Stimulated activated CD4-positive, alpha-beta T cell treated with anti-CD3 and anti-CD28 coated beads, Interleukin-12 subunit alpha, Interleukin-12 subunit beta, amount 100 ng/mL, for 48 hours (primary cell): ENCODE measurements around the gene DNAI7.

ENCODE experiments used
- DNase-seq, 3 donors: peaks; one replicate each; pipeline ENCODE4 v3.0.0-alpha.2; 2020; ENCODE audit warnings: low read depth in 2 of 3, low spot score in 1 of 3

The DNAI7 gene

DNA sequence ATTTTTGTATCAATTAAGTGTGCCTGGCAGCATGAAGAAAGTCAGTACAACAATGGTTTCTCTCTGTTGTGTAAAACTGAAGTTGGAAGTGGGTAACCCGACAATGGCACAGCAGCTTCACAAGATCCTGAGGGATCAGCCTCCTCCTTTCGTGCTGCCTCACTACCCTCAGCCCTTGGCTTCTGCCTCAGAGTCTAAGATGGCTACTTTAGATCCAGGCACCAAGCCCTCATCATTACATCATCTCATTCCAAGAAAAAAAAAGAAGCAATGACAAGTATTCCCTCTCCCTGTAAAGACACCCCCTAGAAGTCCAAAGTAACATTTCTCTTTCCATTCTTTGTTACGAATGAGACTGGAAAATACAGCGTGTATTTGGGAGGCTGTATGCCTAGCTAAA, 92.6 kb downstream of the DNAI7 start:
- no peak for DNase-seq

GRCh38 chr12:25101092-25101445, 93.9 kb downstream of the DNAI7 start:
- no peak for DNase-seq

DNA sequence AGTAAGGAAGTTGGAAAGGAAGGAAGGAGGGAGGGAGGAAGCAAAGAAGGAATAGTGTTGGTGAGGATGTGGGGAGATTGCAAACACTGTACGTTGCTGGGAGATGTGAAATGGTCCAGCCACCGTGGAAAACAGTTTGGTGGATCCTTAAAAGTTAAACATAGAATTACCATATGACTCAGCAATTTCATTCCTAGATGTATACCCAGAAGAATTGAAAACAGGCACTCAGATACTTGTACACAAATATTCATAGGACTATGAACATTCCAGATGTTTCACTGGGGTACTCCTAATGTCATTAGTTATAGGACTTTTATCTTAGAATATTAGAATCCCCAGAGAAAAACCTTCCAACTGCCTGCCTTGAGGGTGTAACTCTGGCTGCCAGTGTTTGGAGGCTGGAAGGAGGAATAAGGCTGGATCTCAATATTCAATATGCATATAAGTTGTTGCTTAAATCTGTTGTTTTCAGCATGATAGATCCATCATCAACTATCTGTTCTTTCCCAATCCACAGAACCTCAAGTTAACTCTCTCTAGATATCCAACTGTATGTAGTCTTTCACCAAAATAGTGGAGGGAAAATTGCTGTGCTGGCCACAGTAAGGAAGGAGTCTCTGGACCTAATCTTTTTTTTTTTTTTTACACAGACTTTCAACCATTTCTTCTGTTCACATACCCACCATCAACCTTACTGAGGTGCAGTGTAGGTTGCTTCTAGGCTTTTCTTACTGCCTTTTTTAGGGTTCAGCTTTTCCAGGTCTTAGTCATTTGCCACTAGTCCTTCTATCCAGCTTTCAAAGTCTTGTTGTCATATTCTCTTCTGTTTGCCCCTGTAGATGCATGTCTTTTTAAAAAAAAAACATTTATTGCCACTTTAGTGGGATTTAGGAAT, 94.5 kb downstream of the DNAI7 start:
- DNase-seq: no peak

GRCh38 chr12:25099010-25099409, 96.0 kb downstream of the DNAI7 start:
- no peak for DNase-seq

GRCh38 chr12:25089738-25090137, 105.2 kb downstream of the DNAI7 start:
- no peak for DNase-seq

- no peak for DNase-seq
Observed at GRCh38 chr12:25087596-25087995, 107.4 kb downstream of the DNAI7 start.

GRCh38 chr12:25084816-25085215, 110.1 kb downstream of the DNAI7 start:
- DNase-seq: no peak

- DNase-seq: no peak
Observed at GRCh38 chr12:25083211-25083610, 111.7 kb downstream of the DNAI7 start.

DNA sequence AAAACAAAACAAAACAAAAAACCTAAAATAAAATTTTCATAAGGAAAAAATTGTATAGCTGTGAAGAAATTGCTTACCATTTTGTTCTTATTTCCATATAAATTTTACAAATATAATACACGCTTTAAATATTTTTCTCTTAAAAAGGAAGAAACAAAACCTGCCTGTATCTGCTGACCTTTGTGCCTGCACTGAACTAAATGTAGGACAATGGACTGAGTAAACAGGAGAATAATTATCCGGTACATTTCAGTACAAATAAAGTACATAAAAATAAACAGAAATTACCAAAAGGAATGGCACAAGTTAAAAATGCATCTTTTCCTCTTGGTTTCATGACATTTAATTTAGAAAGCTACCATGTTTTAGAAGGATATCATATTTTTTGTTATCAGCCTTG, 112.3 kb downstream of the DNAI7 start:
- DNase-seq: no peak

DNA sequence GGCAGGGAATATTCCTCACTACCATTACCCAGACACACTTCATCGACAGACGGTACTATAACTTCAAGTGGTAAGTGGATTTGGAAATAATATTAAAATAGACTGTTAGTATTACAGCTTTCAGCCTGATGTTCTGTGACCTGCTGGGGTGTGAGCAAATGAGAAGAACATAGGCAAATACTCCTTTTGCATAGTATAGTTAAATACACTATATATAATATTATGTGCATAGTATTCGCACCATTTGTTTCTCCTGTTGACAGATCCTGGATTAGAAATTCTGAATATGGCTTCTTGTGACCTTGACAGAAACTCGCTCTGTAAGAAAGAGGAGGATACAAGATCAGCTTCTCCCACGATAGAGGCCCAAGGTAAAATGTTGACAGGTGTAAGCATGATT, 115.6 kb downstream of the DNAI7 start:
- no peak for DNase-seq

DNA sequence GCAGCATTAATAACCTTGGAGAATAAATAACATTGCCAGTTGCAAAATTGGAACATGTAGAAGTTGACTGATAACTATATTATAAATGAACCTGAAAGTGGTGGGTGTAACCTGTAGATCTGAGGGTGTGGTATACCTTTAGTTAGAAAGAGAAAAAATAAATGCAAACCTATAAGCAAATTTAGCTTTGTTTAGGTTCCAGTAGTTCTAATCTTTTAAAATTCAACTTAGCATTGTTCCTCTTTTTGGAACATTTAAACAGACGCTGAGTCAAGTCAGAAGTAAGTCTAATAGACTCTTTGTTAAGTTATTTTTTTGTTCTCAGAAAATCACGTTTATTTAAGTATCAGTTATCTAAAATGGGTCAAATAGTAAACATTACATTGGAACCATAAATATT, 120.0 kb downstream of the DNAI7 start:
- no peak for DNase-seq

GRCh38 chr12:25074113-25074512, 120.8 kb downstream of the DNAI7 start:
- no peak for DNase-seq

GRCh38 chr12:25072906-25073650, 121.9 kb downstream of the DNAI7 start:
- no peak for DNase-seq

- DNase-seq: no peak
Observed at GRCh38 chr12:25071366-25071765, 123.6 kb downstream of the DNAI7 start.

DNA sequence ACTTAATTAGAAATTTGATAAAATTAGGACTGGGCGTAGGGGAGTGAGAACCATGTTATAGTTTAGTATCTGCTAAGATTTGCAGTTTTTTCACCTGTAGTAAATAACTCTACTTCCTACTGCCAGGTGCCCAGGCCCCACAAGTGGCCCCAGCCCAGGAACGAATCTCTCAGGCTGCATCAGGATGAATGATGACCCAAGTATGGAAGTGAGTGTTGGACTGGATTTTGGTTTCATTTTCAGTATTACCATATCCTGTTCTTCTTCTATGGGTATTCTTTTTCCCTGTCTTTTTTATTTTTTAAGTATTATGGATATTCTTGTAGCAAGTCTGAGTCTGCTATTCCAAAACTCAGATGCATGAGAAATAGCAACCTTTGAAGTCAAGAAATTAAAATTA, 125.7 kb downstream of the DNAI7 start:
- no peak for DNase-seq

DNA sequence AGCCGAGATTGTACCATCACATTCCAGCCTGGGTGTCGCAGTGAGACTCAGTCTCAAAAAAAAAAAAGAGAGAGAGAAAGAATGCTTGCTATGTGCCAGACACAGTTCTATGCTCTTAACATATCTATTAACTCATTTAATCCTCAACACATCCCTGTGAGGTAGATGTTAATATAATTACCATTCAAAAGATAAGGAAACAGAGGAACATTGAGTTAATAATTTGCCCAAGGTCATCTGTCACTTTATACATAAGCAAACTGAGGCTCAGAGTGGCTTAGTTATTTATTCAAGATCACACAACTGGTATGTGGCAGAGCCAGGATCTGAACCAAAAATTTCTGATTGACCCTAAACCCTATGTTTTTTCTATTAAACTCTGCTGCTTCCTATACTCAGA, 129.9 kb downstream of the DNAI7 start:
- DNase-seq: no peak

GRCh38 chr12:25063873-25064628, 130.9 kb downstream of the DNAI7 start:
- no peak for DNase-seq

DNA sequence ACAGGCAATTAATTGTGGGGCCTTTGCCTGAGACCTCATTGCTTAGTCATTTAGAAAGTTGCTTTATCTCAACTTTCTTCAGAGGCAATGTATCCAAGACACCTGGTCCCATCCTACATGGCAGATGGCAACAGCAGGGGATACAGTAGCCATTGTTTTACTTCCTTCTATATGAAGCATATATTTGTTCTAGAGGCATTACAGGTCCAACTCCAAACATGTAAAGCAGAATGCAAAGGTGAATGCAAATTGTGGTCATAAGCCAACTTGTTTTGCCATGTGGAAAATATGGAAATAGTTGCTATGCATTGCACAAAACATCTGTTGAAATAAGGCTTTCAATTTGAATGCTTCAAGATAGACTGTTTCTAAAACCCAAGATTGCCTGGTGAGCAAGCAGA, 136.3 kb downstream of the DNAI7 start:
- no peak for DNase-seq
